HG02571 (cell line): ENCODE data around the gene HAPSTR1.
"Not testable (repeated sequence)": the region's sequence is repeated elsewhere in the genome, so short reads cannot be mapped to it uniquely, and the experiment has no call there.

ENCODE experiments used
- ATAC-seq: cut with Tn5 transposase; IDR thresholded peaks from one replicate; pipeline ENCODE4 v1.9.1; 2021; ENCODE audit warnings: mild to moderate bottlenecking, moderate library complexity; ENCODE audit not compliant: unreplicated experiment

The HAPSTR1 gene

GRCh38 chr16:9070254-9070653 is 21.2 kb upstream of the HAPSTR1 start:
- no peak for ATAC-seq

- no peak for ATAC-seq
These were observed 20.1 kb upstream of the HAPSTR1 start for GRCh38 chr16:9071377-9071776.

GRCh38 chr16:9072806-9073341 is 18.6 kb upstream of the HAPSTR1 start:
- no peak for ATAC-seq

GRCh38 chr16:9075299-9076071 is 16.0 kb upstream of the HAPSTR1 start:
- ATAC-seq, result no peak

GRCh38 chr16:9077091-9077809 is 14.2 kb upstream of the HAPSTR1 start:
- ATAC-seq, result no peak

- ATAC-seq, result not testable (repeated sequence)
These were observed 12.7 kb upstream of the HAPSTR1 start for GRCh38 chr16:9078467-9079429.

GRCh38 chr16:9079430-9079812 is 12.0 kb upstream of the HAPSTR1 start:
- ATAC-seq, result no peak

GRCh38 chr16:9081158-9081557 is 10.3 kb upstream of the HAPSTR1 start:
- ATAC-seq, result no peak

- no peak for ATAC-seq
These were observed 9.6 kb upstream of the HAPSTR1 start for GRCh38 chr16:9081843-9082242.

- no peak for ATAC-seq
These were observed 9.0 kb upstream of the HAPSTR1 start for GRCh38 chr16:9082422-9082821.

- ATAC-seq, result not testable (repeated sequence)
These were observed 3.7 kb upstream of the HAPSTR1 start for GRCh38 chr16:9087733-9088132.

GRCh38 chr16:9088848-9089247 is 2.6 kb upstream of the HAPSTR1 start:
- no peak for ATAC-seq

GRCh38 chr16:9089660-9090059 is 1.8 kb upstream of the HAPSTR1 start:
- ATAC-seq, result no peak

- ATAC-seq, result no peak
These were observed 1.1 kb upstream of the HAPSTR1 start for GRCh38 chr16:9090101-9090959.

GRCh38 chr16:9091867-9092281 is 430 bp downstream of the HAPSTR1 start:
- ATAC-seq, result peak; percentile 10

GRCh38 chr16:9092282-9092977 is 986 bp downstream of the HAPSTR1 start:
- peak; percentile 16 for ATAC-seq

- ATAC-seq, result no peak
These were observed 1.5 kb downstream of the HAPSTR1 start for GRCh38 chr16:9092978-9093344.

GRCh38 chr16:9094011-9094846 is 2.8 kb downstream of the HAPSTR1 start:
- ATAC-seq, result no peak

- no peak for ATAC-seq
These were observed 3.7 kb downstream of the HAPSTR1 start for GRCh38 chr16:9095171-9095570.
